OCI-LY3 (cell line): ENCODE measurements around the gene GEMIN8.

ENCODE experiments used
- EZH2phosphoT487 ChIP-seq: fragments of 200-600 bp; shearing (Covaris generic); IDR thresholded peaks from 2 replicates; pipeline ENCODE4 v1.6.1; 2018; ENCODE audit warnings: antibody characterized with exemption, mixed run types, low read depth
- TF ChIP-seq, protein P1 (sequence below): fragments of 200-600, 300-600 bp; sonication (generic); IDR thresholded peaks from 2 replicates; pipeline ENCODE4 v1.5.1; 2014; ENCODE audit warnings: antibody characterized with exemption, low read length, low read depth

DNA sequence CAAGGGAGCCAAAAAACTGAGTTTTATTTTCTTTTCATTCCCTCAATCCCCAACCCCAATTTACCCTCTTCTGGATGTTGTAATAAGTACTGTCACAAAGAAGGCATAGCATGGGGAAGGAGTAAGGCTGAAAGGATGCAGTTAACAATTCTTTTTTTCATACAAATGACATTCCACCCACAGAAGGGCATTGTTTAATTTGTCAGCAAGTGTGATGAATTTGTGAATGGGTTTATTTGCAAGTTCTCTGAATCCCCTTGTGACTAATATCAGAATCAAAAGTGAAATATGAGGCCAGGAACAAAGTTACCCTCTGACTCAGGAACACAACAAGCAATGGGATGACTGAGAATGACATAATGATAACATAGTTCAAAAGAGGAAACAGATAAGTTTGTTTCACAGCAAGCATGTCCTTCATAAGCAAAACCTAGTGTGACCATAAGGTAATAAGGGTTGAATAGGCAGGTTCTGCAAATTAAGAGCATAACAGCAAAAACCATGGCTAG is 2.1 kb downstream of the GEMIN8 start:
- TF ChIP-seq, protein P1, sequence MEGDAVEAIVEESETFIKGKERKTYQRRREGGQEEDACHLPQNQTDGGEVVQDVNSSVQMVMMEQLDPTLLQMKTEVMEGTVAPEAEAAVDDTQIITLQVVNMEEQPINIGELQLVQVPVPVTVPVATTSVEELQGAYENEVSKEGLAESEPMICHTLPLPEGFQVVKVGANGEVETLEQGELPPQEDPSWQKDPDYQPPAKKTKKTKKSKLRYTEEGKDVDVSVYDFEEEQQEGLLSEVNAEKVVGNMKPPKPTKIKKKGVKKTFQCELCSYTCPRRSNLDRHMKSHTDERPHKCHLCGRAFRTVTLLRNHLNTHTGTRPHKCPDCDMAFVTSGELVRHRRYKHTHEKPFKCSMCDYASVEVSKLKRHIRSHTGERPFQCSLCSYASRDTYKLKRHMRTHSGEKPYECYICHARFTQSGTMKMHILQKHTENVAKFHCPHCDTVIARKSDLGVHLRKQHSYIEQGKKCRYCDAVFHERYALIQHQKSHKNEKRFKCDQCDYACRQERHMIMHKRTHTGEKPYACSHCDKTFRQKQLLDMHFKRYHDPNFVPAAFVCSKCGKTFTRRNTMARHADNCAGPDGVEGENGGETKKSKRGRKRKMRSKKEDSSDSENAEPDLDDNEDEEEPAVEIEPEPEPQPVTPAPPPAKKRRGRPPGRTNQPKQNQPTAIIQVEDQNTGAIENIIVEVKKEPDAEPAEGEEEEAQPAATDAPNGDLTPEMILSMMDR: no peak
- TF ChIP-seq EZH2phosphoT487: no peak
